Adrenal gland (tissue), 12 donors: ENCODE measurements around the gene MEI4. TPM values are rescaled to one million over a fixed set of nuclear protein-coding genes. Genes with fewer than 3 reads are reported as not detected.

ENCODE experiments used
- DNase-seq, 7 donors: peaks; one replicate each; pipeline ENCODE4 v3.0.0-alpha.2; 2019 to 2020
- H3K27ac ChIP-seq, 5 donors: fragments of 200-600 bp; sonication (generic) in 4 of 5; 1 replicate in 3 of 5; 2 replicates in 2 of 5; pipeline versions ENCODE4 v1.5.1 to v1.8.0; 2016 to 2020; ENCODE audit warnings: mild to moderate bottlenecking in 1 of 5
- H3K27me3 ChIP-seq: fragments of 200-600 bp; 2 replicates; pipeline ENCODE4 v1.8.0; 2021
- H3K36me3 ChIP-seq, 2 donors: fragments of 200-600 bp; replicated peaks in 1 of 2; 1 replicate in 1 of 2; 2 replicates in 1 of 2; pipeline versions ENCODE4 v1.5.1 to v1.8.0; 2018 to 2022
- H3K4me1 ChIP-seq, 2 donors: fragments of 200-600 bp; replicated peaks in 1 of 2; 1 replicate in 1 of 2; 2 replicates in 1 of 2; pipeline versions ENCODE4 v1.5.1 to v1.8.0; 2018 to 2021
- H3K4me3 ChIP-seq, 4 donors: fragments of 200-600 bp; sonication (generic) in 3 of 4; one replicate each; pipeline ENCODE4 v1.5.1; 2016 to 2018
- H3K9me3 ChIP-seq, 3 donors: fragments of 200-600 bp; sonication (generic) in 1 of 3; replicated peaks in 1 of 3; 1 replicate in 2 of 3; 2 replicates in 1 of 3; pipeline versions ENCODE4 v1.5.1 to v1.8.0; 2016 to 2021
- CTCF ChIP-seq, 6 experiments: fragments of 450-650 bp in 4 of 6; fragments of 200-600 bp in 2 of 6; sonication (generic) in 1 of 6; IDR thresholded peaks; 1 replicate in 5 of 6; 2 replicates in 1 of 6; pipeline versions ENCODE4 v1.5.1 to v1.8.0; 2016 to 2021; ENCODE audit warnings: antibody characterized with exemption in 6 of 6, mild to moderate bottlenecking in 2 of 6, moderate library complexity in 1 of 6
- POLR2A ChIP-seq, 2 donors: fragments of 450-650 bp; IDR thresholded peaks; one replicate each; pipeline ENCODE4 v1.6.1; 2017; ENCODE audit warnings: antibody characterized with exemption in 2 of 2, mild to moderate bottlenecking in 2 of 2, moderate library complexity in 1 of 2
- WGBS, 4 donors: extraction: QIAGEN DNeasy Blood & Tissue Kit in 2 of 4; methylation state at CpG; one replicate each; pipeline versions ENCODE4 v1.1.5 to v1.1.7; 2013 to 2017; 5-methylcytosine and 5-hydroxymethylcytosine counted together
- intact Hi-C, 2 donors: fragments of 100-400 bp; cut with DNase I; formaldehyde crosslinking; loops; one replicate each; pipeline versions ENCODE4 v1.14.1 to v1.15.0; 2022 to 2023
- polyA plus RNA-seq, 3 donors: library from polyadenylated mRNA; stranded (reverse); fragments of 200-250 nt in 2 of 3; fragments of 350-450 nt in 1 of 3; fragmentation: Illumina TruSeq in 1 of 3; extraction: RNeasy Lipid Tissue Mini Kit (QIAGEN cat#74804) in 1 of 3; gene quantifications; one replicate each; pipeline ENCODE4 v1.2.3, GENCODE V29; 2013 to 2014
- total RNA-seq, 9 donors: library from RNA; depleted of rRNA in 4 of 9; stranded (reverse); fragments of >200 nt in 4 of 9; fragments of 120-200 nt in 1 of 9; fragmentation: NEBNext Ultra II Directional in 1 of 9; extraction: Animal tissue kit (Norgen Biotek cat#: 25700) in 1 of 9; gene quantifications; one replicate each; pipeline versions ENCODE4 v1.1.0 to v1.2.4, GENCODE V29; 2013 to 2023
- donor health status: healthy with polysubstance abuse.
- donor health status: Bipolar disorder and iron deficiency.
- donor health status: DM: yes; HTN: yes; CAD: no.
- donor health status: DM: no; HTN: no; CAD: no.
- donor health status: DM: no; HTN: no; CAD: no.
- donor health status: DM: yes; HTN: yes; CAD: no.

Gene MEI4
- total and polyA plus RNA-seq, 12 donors = 0.16 to 2.8 (median 0.66) TPM

DNA sequence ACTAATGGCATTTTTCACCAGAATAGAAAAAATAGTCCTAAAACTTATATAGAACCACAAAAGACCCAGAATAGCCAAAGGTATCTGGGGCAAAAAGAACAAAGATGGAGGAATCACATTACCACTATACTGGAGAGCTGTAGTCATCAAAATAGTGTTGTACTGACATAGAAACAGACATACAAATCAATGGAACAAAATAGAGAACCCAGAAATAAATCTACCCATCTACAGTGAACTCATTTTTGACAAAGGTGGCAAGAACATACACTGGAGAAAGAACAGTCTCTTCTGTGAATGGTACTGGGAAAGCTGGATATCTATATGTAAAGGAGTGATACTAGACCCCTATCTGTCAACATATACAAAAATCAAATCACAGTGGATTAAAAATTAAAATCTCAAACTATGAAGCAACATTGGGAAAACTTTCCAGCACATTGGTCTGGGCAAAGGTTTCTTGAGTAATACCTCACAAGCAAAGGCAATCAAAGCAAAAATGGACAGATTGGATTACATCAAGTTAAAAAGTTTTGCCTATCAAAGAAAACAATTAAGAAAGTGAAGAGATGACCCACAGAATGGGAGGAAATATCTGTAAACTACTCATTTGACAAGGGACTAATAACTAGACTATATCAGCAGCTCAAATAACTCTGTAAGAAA lies 120.5 kb downstream of the MEI4 start:
- no peak for DNase-seq

DNA sequence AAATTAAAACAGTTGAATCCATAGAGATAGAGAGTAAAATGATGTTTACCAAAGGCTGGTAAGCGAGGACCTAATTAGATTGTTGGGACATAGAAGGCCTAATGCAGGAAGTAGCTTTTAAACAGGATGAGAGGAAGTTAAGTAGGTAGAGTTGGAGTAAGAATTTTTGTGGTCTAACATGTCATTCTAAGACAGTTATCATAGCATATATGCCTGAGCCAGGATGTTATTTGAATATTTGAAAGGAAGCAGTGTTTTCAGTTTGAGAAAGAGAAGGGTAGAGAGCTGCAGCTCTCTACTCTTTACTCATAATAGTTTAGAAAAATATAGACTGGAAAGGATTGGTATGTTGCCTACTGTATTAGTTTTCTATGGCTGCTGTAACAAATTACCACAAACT lies 121.6 kb downstream of the MEI4 start:
- Histone ChIP-seq H3K27me3 (no peaks in the 10 kb centered on the region), H3K9me3 (no peaks in the 10 kb centered on the region), H3K36me3 (no peaks in the 10 kb centered on the region), H3K4me3 (no peak overlapping the region), H3K27ac (no peak overlapping the region), H3K4me1 (no peaks in the 10 kb centered on the region)
- no peak for DNase-seq
- WGBS, 4 donors = 79 to 91% (median 84%) methylated on average over 1 of the region's 1 CpG
- intact Hi-C loops = no loop called here
- TF ChIP-seq POLR2A (IDR thresholded peaks at IDR 0.05) = no peak
- no peak for TF ChIP-seq CTCF (IDR thresholded peaks at IDR 0.05)

More for the DNA sequence above, 120.5 kb downstream of the MEI4 start:
- Histone ChIP-seq H3K4me3 (no peak overlapping the region), H3K27ac (no peak overlapping the region), H3K36me3 (no peaks in the 10 kb centered on the region), H3K9me3 (no peaks in the 10 kb centered on the region), H3K27me3 (no peaks in the 10 kb centered on the region), H3K4me1 (no peaks in the 10 kb centered on the region)
- TF ChIP-seq CTCF (IDR thresholded peaks at IDR 0.05) (no peak), POLR2A (IDR thresholded peaks at IDR 0.05) (no peak)
- intact Hi-C loops = no loop called here

DNA sequence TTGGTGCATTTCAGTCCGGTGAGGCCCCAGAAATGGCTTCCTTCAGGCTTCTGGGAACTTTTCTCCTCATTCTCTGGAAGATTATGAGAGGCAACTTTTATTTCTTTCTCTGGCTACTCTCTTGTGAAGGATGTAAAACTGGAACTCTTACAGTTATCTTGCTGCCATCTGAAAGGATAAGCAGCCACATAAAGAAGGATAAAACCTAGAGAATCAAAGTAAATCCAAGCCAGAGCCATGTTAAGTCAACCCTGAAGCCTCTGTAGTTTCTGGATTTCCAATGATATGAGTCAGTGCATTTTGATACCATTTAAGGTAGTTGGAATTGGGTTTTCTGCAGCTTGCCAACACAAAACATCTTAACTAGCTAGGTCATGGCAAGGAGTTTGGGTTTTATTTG lies 123.6 kb downstream of the MEI4 start:
- WGBS, 4 donors = 70 to 83% (median 78%) methylated on average over 1 of the region's 1 CpG
- intact Hi-C loops = no loop called here
- no peaks in the 10 kb centered on the region for H3K27me3 ChIP-seq
- DNase-seq = no peak
- H3K36me3 ChIP-seq = no peaks in the 10 kb centered on the region
- H3K27ac ChIP-seq = no peak overlapping the region
- no peaks in the 10 kb centered on the region for H3K9me3 ChIP-seq
- H3K4me1 ChIP-seq = no peaks in the 10 kb centered on the region
- TF ChIP-seq CTCF (IDR thresholded peaks at IDR 0.05) = no peak
- TF ChIP-seq POLR2A (IDR thresholded peaks at IDR 0.05) = no peak
- H3K4me3 ChIP-seq = no peak overlapping the region

GRCh38 chr6:77778527-77778926 lies 125.7 kb downstream of the MEI4 start:
- no peak for DNase-seq
- no peaks in the 10 kb centered on the region for H3K9me3 ChIP-seq
- TF ChIP-seq POLR2A (IDR thresholded peaks at IDR 0.05) (no peak), CTCF (IDR thresholded peaks at IDR 0.05) (no peak)
- H3K27ac ChIP-seq = no peak overlapping the region
- no peaks in the 10 kb centered on the region for H3K4me1 ChIP-seq
- H3K36me3 ChIP-seq = no peaks in the 10 kb centered on the region
- WGBS, 4 donors = 92 to 97% (median 95%) methylated on average over 4 of the region's 4 CpGs
- intact Hi-C loops = no loop called here
- H3K27me3 ChIP-seq = no peaks in the 10 kb centered on the region
- H3K4me3 ChIP-seq = no peak overlapping the region
